Ureter (tissue), 1 donor: Measurements from ENCODE around the gene LRRC28. TPM values are rescaled to one million over a fixed set of nuclear protein-coding genes. Genes with fewer than 3 reads are reported as not detected.

Source experiments
- DNase-seq: peaks from one replicate; pipeline ENCODE4 v3.0.0-alpha.2; 2020; ENCODE audit warnings: low spot score
- total RNA-seq: library from RNA; stranded (reverse); gene quantifications from one replicate; pipeline ENCODE4 v1.2.4, GENCODE V29; 2023
- donor health status: DM: yes; HTN: yes; CAD: no.

Gene LRRC28
- total RNA-seq, 1 donor from 2014 or later = 27.6 TPM

DNA sequence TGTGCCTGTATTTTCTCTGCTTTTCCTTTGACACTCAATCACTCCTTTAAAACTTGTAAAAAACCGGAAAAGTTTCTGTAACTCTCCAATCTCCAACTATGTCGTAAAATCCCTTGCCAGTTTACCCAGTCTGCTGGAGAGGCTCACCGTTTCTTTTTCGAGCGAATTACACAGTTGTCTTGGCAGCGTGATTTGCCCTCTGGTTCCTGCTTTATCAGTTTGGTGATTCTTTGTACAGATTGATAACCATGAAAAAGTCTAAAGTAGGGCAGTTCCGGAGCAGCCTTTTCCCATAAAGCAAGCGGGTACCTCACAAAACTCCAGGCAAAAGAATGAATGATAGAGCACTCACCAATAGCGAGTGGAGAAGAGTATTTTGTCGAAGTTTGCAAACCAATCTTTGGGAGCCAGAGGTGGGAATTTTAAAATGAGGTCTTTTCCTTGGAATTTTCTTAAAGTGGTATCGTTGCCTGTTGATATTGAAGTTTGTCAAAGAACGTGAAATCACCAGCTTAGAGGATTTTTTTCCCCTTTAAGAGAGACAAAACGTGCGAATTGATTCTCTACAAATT is 1.9 kb upstream of the LRRC28 start, which contains the start of gene TTC23:
Gene TTC23, minus strand, starts transcription at position 312 of the 572 bp plus-strand sequence. CDS start 20,869 bp downstream, outside the sequence.
- DNase-seq = no peak

DNA sequence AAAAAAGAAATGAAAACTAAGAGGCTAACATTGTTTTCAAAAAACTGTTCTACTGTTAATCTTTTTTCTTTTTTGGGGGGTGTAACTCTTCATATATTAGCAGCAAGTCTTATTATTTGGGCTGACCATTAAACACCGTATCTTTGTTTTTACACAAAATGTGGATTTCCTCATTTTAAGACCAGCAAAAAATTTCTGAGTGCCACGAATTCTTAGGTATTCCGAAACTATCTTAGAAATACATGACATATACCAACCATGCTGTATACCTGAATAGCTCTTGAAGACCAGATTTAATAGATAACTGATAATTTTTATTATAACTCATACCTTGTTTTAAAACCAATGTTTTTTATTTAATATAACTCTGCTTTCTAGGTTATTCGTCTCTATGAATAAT is 1.3 kb upstream of the LRRC28 start:
- DNase-seq = no peak

- no peak for DNase-seq
These were observed 806 bp upstream of the LRRC28 start for GRCh38 chr15:99250494-99250856.

DNA sequence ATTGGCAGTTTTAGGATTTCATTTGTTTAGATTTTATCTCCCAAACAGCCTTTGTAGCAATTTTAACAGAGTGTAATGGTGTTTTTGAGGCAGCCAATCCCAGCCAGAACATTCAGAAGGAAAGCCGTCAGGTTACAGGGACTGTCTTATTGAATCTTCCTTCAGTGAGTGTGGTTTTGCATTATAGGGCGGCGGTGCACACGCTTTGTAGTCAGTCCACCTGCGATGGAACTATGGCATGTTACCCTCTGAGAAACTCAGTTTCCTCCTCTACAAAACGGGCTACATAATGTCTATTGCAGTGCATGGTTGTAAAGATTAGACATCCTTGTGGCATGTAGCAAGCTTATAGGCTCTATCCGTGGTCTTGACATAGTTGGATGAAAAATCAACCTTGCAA is 1.0 kb downstream of the LRRC28 start:
- no peak for DNase-seq

DNA sequence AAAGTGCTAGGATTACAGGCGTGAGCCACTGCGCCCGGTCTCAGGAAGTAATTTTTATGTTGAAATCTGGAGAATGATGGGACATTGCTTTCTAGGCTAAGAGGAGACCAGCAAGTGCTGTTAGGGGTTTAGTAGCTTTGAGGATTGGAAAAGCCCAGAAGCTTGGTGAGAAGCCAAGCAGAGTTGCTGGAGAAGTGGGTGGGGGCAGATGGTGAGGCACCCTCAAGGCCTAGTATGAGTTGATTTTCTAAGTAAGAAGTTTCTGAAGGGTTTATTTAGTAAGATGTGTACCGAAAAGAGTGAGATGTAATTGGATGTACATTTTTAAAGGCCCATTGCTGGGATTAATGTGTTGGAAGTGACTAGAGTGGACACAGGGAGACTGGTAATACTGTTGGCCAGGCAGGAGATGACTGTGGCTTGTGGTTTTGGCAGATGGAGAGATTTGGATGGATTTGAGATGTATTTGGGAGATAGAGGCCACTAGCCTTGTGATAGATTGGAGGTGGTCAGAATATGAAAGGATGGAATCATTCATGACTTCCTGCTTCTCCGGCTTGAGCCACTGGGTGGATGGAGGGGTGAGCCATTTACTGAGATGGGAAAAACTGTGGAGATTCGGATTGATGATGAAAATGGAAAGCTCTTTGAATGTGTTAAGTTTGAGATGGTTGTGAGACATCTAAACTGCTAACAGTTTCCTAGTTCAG is 2.3 kb downstream of the LRRC28 start:
- DNase-seq = no peak

DNA sequence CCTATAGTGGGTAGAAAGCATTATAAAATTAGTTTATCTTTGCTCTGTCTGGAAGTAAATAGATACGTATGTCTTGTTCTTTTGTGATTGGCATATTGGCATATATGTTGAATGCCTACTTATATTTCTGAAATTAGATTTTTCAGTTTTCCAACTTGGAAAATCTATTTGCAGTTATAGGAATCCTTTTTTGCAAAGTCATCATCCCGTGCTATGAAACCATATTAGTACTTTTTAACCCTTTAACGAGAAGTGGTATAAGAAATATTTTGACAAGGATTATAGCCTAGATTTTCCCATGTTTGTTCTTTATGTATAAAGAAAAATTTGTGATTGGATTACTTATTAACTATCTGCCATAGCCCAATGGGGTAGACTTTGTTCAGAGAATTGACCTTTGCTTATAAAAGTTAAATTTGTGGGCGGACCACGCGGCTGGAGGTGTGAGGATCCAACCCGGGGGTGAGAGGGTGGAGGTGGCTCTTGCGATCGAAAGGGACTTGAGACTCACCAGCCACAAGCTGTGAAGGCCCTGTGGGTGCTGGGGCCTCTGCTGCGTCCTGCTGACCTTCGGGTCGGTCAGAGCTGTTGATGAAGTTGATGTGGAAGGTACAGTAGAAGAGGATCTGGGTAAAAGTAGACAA is 5.9 kb downstream of the LRRC28 start:
- no peak for DNase-seq

- DNase-seq = no peak
These were observed 12.8 kb downstream of the LRRC28 start for GRCh38 chr15:99264125-99264524.

GRCh38 chr15:99265541-99266070 is 14.3 kb downstream of the LRRC28 start:
- no peak for DNase-seq

- DNase-seq = no peak
These were observed 16.7 kb downstream of the LRRC28 start for GRCh38 chr15:99267957-99268356.

GRCh38 chr15:99268431-99268830 is 17.1 kb downstream of the LRRC28 start:
- DNase-seq = no peak

- no peak for DNase-seq
These were observed 22.5 kb downstream of the LRRC28 start for GRCh38 chr15:99273801-99274200.

DNA sequence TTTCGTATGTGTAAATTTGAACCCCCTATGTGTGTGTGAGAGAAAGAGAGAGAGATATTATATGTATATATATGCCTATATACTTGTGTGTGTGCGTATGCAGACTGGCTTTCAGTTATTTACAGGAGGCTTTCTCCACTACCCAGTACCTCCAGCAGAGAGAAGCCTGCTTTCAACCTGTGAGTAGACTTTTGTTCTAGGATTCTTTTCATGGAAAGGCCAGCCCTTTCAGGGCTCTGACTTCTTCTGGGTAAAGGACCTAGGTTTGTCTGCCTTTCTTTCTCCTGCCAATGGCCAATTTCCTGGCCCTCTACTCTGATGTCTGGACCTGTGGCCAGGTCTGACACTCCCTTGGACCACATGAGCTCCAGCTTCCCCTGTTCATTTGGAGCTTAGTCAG is 23.8 kb downstream of the LRRC28 start:
- no peak for DNase-seq

GRCh38 chr15:99275525-99276128 is 24.3 kb downstream of the LRRC28 start:
- DNase-seq = no peak

DNA sequence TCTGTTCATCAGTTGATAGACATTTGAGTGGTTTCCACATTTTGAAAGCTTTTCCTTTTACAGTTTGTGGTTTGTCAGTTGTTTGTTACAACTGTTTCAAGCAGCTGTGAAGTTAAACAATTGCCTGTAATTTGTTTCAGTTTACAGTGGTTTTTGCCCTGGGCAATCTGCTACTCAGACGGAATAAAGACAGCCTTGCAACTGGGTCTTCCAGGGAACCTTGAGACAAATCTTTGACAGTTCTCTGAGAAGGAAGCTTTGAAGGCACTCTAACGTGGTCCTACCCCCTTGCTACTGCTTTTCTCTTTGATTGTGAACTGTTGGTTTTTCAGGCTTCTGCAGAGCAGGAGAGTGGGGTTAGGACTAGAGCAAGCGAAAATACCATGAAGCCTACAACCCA is 28.0 kb downstream of the LRRC28 start:
- DNase-seq = no peak

DNA sequence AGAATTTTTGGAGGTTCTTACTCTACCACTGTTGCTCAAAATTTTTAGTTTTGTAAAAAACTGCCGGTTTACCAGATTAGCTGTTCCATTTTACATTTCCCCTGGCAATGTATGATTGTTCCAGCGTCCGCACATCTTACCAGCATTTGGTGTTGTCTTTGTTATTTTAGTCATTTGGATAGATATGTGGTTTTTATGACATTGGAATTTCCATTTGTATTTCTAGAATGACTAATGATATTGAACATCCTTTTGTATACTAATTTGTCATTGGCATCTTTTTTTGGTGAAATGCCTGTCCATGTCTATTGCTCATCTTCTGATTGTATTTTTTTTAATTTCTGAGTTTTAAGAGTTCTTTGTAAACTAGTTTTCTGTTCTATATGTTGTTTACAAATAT is 28.5 kb downstream of the LRRC28 start:
- no peak for DNase-seq

DNA sequence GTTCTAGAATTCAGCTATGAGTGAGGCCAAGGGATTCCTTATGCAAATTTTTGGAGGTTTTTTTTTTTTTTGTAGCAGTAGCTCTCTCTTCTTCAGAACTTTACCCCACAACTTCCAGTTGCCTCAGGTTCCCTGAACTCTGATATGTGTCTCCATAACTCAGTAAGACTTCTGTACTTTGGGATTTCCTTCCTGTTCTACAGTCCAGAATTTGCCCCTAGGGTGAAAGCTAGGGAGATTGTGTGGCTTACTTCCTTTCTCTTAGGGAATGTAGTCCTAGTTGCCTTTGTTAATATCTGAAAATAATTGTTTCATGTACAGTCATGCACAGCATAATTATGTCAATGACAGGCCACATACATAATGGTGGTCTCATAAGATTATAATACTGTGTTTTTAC is 30.8 kb downstream of the LRRC28 start:
- DNase-seq = no peak

- DNase-seq = no peak
These were observed 31.3 kb downstream of the LRRC28 start for GRCh38 chr15:99282586-99282985.

DNA sequence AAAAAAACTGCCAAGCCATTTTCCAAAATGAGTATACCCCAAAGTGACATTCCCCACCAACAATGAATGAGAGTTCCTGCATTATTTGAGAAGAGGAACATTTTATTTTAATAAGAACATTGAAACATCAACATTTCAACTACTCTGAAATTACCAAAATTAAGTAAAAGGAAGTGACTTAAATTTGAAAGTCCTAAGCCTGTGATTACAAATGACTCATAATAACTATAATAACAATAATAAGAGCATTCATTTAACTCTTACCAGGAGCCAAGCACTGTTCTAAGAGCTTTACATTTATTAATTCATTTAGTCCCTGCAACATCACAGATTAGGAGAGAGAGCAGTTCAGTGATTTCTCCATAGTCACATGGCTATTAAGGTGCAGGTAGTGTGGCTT is 32.4 kb downstream of the LRRC28 start:
- no peak for DNase-seq

- DNase-seq = no peak
These were observed 40.4 kb downstream of the LRRC28 start for GRCh38 chr15:99291643-99292042.

DNA sequence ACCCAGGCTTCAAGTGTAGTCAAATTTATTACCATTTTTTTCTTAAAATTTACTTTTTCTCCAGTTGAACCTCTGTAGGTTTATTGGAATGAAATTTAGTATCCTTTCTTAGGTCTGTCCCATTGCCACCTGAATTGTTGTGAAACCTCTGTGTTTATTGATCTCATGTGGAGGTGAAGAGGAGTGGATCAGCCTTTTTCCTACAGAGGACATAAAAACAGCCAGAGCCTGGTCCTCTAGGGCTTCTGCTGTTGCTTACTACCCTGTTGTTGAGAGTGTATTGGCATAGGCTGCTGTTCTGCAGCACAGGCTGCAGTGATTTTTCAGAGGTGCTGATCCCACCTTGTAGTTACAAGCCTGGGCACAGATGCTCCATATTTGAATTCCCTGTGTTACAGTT is 44.6 kb downstream of the LRRC28 start:
- DNase-seq = no peak

DNA sequence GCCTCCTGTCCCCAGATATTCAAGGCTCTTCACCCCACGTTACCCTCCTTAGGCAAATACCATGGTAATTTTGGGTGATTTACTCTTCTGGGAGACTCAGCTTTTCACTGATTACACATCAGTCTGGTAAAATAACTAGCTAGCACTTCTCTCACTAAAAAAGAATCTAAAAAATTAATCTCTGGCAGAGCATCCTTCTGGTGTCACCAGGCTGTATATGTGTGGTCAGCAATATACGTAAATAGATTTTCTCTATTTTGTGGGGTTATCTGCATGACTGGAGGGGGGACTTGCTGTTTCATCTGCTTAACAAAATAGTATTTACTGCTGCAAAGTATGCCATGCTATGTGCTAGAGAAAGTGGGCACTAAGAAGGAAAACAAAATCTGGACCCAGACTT is 45.1 kb downstream of the LRRC28 start:
- DNase-seq = no peak

GRCh38 chr15:99303907-99304306 is 52.6 kb downstream of the LRRC28 start:
- no peak for DNase-seq
